Measurements from ENCODE around the gene ZNF638. TPM values are rescaled to one million over a fixed set of nuclear protein-coding genes. Genes with fewer than 3 reads are reported as not detected.

The ZNF638 gene
- total RNA-seq, 1 experiment from 2014 or later = 109 TPM

DNA sequence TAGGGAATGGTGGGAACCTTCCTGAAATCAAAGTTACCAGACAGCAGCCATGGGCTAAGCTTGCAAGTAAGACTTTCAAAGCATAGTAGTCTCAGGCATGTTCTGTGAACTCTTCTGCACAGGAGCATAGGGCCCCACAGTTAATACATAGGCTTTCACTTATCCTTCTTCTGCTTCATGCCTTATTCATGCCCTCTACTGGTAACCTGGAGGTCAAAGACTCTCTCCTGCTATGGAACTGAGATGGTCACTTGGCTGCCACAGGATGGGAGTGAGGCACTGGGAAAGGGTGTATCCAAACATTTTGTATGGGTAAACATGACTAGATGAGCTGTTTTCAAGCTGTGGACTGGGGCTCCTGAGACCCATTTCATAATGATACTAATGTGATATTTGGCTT lies 49.1 kb upstream of the ZNF638 start (continued):
- no peak for TF ChIP-seq ZNF317 (CRISPR knock-in tag; IDR thresholded peaks at IDR 0.05; ENCODE audit: borderline replicate concordance, low read depth)
- TF ChIP-seq, protein P1, sequence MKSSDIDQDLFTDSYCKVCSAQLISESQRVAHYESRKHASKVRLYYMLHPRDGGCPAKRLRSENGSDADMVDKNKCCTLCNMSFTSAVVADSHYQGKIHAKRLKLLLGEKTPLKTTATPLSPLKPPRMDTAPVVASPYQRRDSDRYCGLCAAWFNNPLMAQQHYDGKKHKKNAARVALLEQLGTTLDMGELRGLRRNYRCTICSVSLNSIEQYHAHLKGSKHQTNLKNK (CRISPR knock-in tag; IDR thresholded peaks at IDR 0.05) = no peak

DNA sequence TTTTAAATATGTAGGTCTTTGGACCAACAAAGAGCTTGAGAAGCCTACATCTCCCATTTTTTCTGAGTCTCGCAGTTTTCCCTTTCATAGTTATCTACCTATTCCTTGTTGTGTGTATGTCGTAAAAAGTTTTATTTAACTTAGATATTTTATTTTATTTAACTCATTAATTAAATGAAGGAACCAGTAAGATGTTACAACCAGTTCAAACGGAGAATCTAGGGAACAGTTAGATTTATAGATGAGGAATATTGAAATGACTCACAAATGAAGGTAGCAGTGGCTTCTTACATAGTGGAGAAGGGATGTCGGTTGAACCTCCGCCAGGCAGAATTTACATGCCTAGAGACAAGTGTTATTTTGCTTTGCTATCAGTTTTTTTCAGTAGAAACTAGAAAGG lies 48.5 kb upstream of the ZNF638 start:
- no peaks in the 10 kb centered on the region; the same call in 1 of the 2 replicates for H3K27me3 Mint-ChIP-seq (ENCODE audit: low read depth)
- H3K36me3 Mint-ChIP-seq = no peaks in the 10 kb centered on the region
- TF ChIP-seq MYBL2 (CRISPR knock-in tag; IDR thresholded peaks at IDR 0.05) (no peak), ZNF263 (CRISPR knock-in tag; IDR thresholded peaks at IDR 0.05; ENCODE audit: low read depth) (no peak), EMX1 (CRISPR knock-in tag; IDR thresholded peaks at IDR 0.05) (no peak), TCF7 (CRISPR knock-in tag; IDR thresholded peaks at IDR 0.05; ENCODE audit: low read depth) (no peak), ZNF138 (CRISPR knock-in tag; conservative IDR thresholded peaks at IDR 0.05) (no peak), ETV6 (CRISPR knock-in tag; IDR thresholded peaks at IDR 0.05) (no peak)
- TF ChIP-seq, protein P2, sequence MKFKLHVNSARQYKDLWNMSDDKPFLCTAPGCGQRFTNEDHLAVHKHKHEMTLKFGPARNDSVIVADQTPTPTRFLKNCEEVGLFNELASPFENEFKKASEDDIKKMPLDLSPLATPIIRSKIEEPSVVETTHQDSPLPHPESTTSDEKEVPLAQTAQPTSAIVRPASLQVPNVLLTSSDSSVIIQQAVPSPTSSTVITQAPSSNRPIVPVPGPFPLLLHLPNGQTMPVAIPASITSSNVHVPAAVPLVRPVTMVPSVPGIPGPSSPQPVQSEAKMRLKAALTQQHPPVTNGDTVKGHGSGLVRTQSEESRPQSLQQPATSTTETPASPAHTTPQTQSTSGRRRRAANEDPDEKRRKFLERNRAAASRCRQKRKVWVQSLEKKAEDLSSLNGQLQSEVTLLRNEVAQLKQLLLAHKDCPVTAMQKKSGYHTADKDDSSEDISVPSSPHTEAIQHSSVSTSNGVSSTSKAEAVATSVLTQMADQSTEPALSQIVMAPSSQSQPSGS (CRISPR knock-in tag; IDR thresholded peaks at IDR 0.05; ENCODE audit: borderline replicate concordance, low read depth) = no peak
- TF ChIP-seq, protein P3, sequence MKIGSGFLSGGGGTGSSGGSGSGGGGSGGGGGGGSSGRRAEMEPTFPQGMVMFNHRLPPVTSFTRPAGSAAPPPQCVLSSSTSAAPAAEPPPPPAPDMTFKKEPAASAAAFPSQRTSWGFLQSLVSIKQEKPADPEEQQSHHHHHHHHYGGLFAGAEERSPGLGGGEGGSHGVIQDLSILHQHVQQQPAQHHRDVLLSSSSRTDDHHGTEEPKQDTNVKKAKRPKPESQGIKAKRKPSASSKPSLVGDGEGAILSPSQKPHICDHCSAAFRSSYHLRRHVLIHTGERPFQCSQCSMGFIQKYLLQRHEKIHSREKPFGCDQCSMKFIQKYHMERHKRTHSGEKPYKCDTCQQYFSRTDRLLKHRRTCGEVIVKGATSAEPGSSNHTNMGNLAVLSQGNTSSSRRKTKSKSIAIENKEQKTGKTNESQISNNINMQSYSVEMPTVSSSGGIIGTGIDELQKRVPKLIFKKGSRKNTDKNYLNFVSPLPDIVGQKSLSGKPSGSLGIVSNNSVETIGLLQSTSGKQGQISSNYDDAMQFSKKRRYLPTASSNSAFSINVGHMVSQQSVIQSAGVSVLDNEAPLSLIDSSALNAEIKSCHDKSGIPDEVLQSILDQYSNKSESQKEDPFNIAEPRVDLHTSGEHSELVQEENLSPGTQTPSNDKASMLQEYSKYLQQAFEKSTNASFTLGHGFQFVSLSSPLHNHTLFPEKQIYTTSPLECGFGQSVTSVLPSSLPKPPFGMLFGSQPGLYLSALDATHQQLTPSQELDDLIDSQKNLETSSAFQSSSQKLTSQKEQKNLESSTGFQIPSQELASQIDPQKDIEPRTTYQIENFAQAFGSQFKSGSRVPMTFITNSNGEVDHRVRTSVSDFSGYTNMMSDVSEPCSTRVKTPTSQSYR (CRISPR knock-in tag; IDR thresholded peaks at IDR 0.05) = no peak
- TF ChIP-seq, protein P4, sequence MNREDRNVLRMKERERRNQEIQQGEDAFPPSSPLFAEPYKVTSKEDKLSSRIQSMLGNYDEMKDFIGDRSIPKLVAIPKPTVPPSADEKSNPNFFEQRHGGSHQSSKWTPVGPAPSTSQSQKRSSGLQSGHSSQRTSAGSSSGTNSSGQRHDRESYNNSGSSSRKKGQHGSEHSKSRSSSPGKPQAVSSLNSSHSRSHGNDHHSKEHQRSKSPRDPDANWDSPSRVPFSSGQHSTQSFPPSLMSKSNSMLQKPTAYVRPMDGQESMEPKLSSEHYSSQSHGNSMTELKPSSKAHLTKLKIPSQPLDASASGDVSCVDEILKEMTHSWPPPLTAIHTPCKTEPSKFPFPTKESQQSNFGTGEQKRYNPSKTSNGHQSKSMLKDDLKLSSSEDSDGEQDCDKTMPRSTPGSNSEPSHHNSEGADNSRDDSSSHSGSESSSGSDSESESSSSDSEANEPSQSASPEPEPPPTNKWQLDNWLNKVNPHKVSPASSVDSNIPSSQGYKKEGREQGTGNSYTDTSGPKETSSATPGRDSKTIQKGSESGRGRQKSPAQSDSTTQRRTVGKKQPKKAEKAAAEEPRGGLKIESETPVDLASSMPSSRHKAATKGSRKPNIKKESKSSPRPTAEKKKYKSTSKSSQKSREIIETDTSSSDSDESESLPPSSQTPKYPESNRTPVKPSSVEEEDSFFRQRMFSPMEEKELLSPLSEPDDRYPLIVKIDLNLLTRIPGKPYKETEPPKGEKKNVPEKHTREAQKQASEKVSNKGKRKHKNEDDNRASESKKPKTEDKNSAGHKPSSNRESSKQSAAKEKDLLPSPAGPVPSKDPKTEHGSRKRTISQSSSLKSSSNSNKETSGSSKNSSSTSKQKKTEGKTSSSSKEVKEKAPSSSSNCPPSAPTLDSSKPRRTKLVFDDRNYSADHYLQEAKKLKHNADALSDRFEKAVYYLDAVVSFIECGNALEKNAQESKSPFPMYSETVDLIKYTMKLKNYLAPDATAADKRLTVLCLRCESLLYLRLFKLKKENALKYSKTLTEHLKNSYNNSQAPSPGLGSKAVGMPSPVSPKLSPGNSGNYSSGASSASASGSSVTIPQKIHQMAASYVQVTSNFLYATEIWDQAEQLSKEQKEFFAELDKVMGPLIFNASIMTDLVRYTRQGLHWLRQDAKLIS (CRISPR knock-in tag; IDR thresholded peaks at IDR 0.05; ENCODE audit: borderline replicate concordance) = no peak
- TF ChIP-seq, protein P5, sequence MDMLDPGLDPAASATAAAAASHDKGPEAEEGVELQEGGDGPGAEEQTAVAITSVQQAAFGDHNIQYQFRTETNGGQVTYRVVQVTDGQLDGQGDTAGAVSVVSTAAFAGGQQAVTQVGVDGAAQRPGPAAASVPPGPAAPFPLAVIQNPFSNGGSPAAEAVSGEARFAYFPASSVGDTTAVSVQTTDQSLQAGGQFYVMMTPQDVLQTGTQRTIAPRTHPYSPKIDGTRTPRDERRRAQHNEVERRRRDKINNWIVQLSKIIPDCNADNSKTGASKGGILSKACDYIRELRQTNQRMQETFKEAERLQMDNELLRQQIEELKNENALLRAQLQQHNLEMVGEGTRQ (CRISPR knock-in tag; IDR thresholded peaks at IDR 0.05) = no peak
- TF ChIP-seq, protein P6, sequence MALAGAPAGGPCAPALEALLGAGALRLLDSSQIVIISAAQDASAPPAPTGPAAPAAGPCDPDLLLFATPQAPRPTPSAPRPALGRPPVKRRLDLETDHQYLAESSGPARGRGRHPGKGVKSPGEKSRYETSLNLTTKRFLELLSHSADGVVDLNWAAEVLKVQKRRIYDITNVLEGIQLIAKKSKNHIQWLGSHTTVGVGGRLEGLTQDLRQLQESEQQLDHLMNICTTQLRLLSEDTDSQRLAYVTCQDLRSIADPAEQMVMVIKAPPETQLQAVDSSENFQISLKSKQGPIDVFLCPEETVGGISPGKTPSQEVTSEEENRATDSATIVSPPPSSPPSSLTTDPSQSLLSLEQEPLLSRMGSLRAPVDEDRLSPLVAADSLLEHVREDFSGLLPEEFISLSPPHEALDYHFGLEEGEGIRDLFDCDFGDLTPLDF (CRISPR knock-in tag; IDR thresholded peaks at IDR 0.05) = no peak
- H3K9me3 Mint-ChIP-seq = no peaks in the 10 kb centered on the region
- H3K27ac Mint-ChIP-seq = no peak overlapping the region
- DNase-seq (ENCODE audit: low spot score) (no peak), ATAC-seq (no peak)
- POLR2A ChIA-PET = no interaction called here
- peaks cover 34% of the 10 kb centered on the region for H3K4me1 Mint-ChIP-seq
- CTCF ChIA-PET = interaction anchor here (0.5 to 2.8 kb wide), 5 partner anchors 16 to 126 kb away, joined by 3 to 10 read pairs (median 4); partner anchors contain the start of gene ZNF638
- no peak overlapping the region for H3K4me3 Mint-ChIP-seq
